Measurements from ENCODE around the gene CCDC63.

CCDC63 gene

GRCh38 chr12:110901401-110901800, 54.6 kb downstream of the CCDC63 start:
- TF ChIP-seq CTCF (IDR thresholded peaks at IDR 0.05; ENCODE audit: borderline replicate concordance, control extremely low read depth, extremely low read depth, insufficient read depth, missing control alignments), result no peak
- DNase-seq (ENCODE audit: low spot score), result no peak
- in situ Hi-C loops (cut with MboI; ENCODE audit: low sequenced_read_pairs, unreplicated experiment), result no loop called here

- TF ChIP-seq CTCF (IDR thresholded peaks at IDR 0.05; ENCODE audit: borderline replicate concordance, control extremely low read depth, extremely low read depth, insufficient read depth, missing control alignments), result no peak
- in situ Hi-C loops (cut with MboI; ENCODE audit: low sequenced_read_pairs, unreplicated experiment), result no loop called here
- no peak for DNase-seq (ENCODE audit: low spot score)
These were observed 56.7 kb downstream of the CCDC63 start for GRCh38 chr12:110903511-110903910.

- peak; percentile 55 for DNase-seq (ENCODE audit: low spot score)
- in situ Hi-C loops (cut with MboI; ENCODE audit: low sequenced_read_pairs, unreplicated experiment), result no loop called here
- peak; percentile 47 for TF ChIP-seq CTCF (IDR thresholded peaks at IDR 0.05; ENCODE audit: borderline replicate concordance, control extremely low read depth, extremely low read depth, insufficient read depth, missing control alignments)
These were observed 59.3 kb downstream of the CCDC63 start for GRCh38 chr12:110906083-110906482.

- no peak for TF ChIP-seq CTCF (IDR thresholded peaks at IDR 0.05; ENCODE audit: borderline replicate concordance, control extremely low read depth, extremely low read depth, insufficient read depth, missing control alignments)
- no peak for DNase-seq (ENCODE audit: low spot score)
- in situ Hi-C loops (cut with MboI; ENCODE audit: low sequenced_read_pairs, unreplicated experiment), result no loop called here
These were observed 59.7 kb downstream of the CCDC63 start for GRCh38 chr12:110906516-110906915.

GRCh38 chr12:110906985-110907384, 60.2 kb downstream of the CCDC63 start:
- no peak for TF ChIP-seq CTCF (IDR thresholded peaks at IDR 0.05; ENCODE audit: borderline replicate concordance, control extremely low read depth, extremely low read depth, insufficient read depth, missing control alignments)
- in situ Hi-C loops (cut with MboI; ENCODE audit: low sequenced_read_pairs, unreplicated experiment), result no loop called here
- DNase-seq (ENCODE audit: low spot score), result no peak

- in situ Hi-C loops (cut with MboI; ENCODE audit: low sequenced_read_pairs, unreplicated experiment), result no loop called here
- no peak for TF ChIP-seq CTCF (IDR thresholded peaks at IDR 0.05; ENCODE audit: borderline replicate concordance, control extremely low read depth, extremely low read depth, insufficient read depth, missing control alignments)
- DNase-seq (ENCODE audit: low spot score), result no peak
These were observed 60.8 kb downstream of the CCDC63 start for GRCh38 chr12:110907583-110907982.
